ENCODE data around the gene ORC5. TPM values are rescaled to one million over a fixed set of nuclear protein-coding genes. Genes with fewer than 3 reads are reported as not detected.

ORC5 gene
- total and polyA plus RNA-seq, 10 donors: 7.8 to 28.4 (median 18.2) TPM

GRCh38 chr7:104126411-104126841 is 81.4 kb downstream of the ORC5 start:
- intact Hi-C loops (cut with DNase I; ENCODE audit: low total_unique reads): no loop called here
- no peak for DNase-seq
- Histone ChIP-seq H3K9me3 (peaks cover 0 to 7% (median 0%) of the 10 kb centered on the region in 8 donors), H3K27me3 (replicated peaks in 1 of 7) (no peaks in the 10 kb centered on the region), H3K27ac (no peak overlapping the region), H3K4me3 (no peak overlapping the region), H3K36me3 (peaks cover 2 to 72% (median 37%) of the 10 kb centered on the region in 6 donors), H3K4me1 (no peaks in the 10 kb centered on the region)
- TF ChIP-seq CTCF (IDR thresholded peaks at IDR 0.05 in 8 of 11, conservative IDR thresholded peaks at IDR 0.05 in 3 of 11): no peak
- TF ChIP-seq POLR2A (IDR thresholded peaks at IDR 0.05): no peak
- no peak for TF ChIP-seq POLR2AphosphoS5 (IDR thresholded peaks at IDR 0.05)
- 85 to 90% (median 86%) methylated on average over 4 of the region's 4 CpGs for WGBS, 5 donors

- Histone ChIP-seq H3K27ac (no peak overlapping the region), H3K27me3 (replicated peaks in 1 of 7) (no peaks in the 10 kb centered on the region), H3K4me3 (no peak overlapping the region), H3K4me1 (no peaks in the 10 kb centered on the region), H3K9me3 (peaks cover 0 to 14% (median 3%) of the 10 kb centered on the region in 8 donors), H3K36me3 (peaks cover under 1 to 57% (median 29%) of the 10 kb centered on the region in 6 donors)
- WGBS, 5 donors: 85 to 96% (median 90%) methylated on average over 4 of the region's 4 CpGs
- intact Hi-C loops (cut with DNase I; ENCODE audit: low total_unique reads): no loop called here
- no peak for TF ChIP-seq CTCF (IDR thresholded peaks at IDR 0.05 in 8 of 11, conservative IDR thresholded peaks at IDR 0.05 in 3 of 11)
- no peak for TF ChIP-seq POLR2AphosphoS5 (IDR thresholded peaks at IDR 0.05)
- TF ChIP-seq POLR2A (IDR thresholded peaks at IDR 0.05): no peak
- DNase-seq: no peak
Observed at GRCh38 chr7:104124893-104125477, 82.8 kb downstream of the ORC5 start.

GRCh38 chr7:104124469-104124868 is 83.3 kb downstream of the ORC5 start:
- H3K27me3 ChIP-seq (replicated peaks in 1 of 7): no peaks in the 10 kb centered on the region
- H3K36me3 ChIP-seq: peaks cover 0 to 52% (median 27%) of the 10 kb centered on the region in 6 donors
- WGBS, 5 donors: 93 to 99% (median 96%) methylated on average over 3 of the region's 3 CpGs
- intact Hi-C loops (cut with DNase I; ENCODE audit: low total_unique reads): no loop called here
- no peak overlapping the region for H3K4me3 ChIP-seq
- H3K27ac ChIP-seq: no peak overlapping the region
- TF ChIP-seq POLR2AphosphoS5 (IDR thresholded peaks at IDR 0.05) (no peak), POLR2A (IDR thresholded peaks at IDR 0.05) (no peak), CTCF (IDR thresholded peaks at IDR 0.05 in 8 of 11, conservative IDR thresholded peaks at IDR 0.05 in 3 of 11) (no peak)
- H3K9me3 ChIP-seq: peaks cover 0 to 14% (median 3%) of the 10 kb centered on the region in 8 donors
- no peak for DNase-seq
- no peaks in the 10 kb centered on the region for H3K4me1 ChIP-seq

- peaks cover 0 to 14% (median 3%) of the 10 kb centered on the region in 8 donors for H3K9me3 ChIP-seq
- no peak for DNase-seq
- H3K27me3 ChIP-seq (replicated peaks in 1 of 7): no peaks in the 10 kb centered on the region
- intact Hi-C loops (cut with DNase I; ENCODE audit: low total_unique reads): no loop called here
- peaks cover 0 to 45% (median 24%) of the 10 kb centered on the region in 6 donors for H3K36me3 ChIP-seq
- H3K4me3 ChIP-seq: no peak overlapping the region
- WGBS, 5 donors: 89 to 97% (median 92%) methylated on average over 3 of the region's 3 CpGs
- no peaks in the 10 kb centered on the region for H3K4me1 ChIP-seq
- no peak for TF ChIP-seq POLR2AphosphoS5 (IDR thresholded peaks at IDR 0.05)
- no peak for TF ChIP-seq POLR2A (IDR thresholded peaks at IDR 0.05)
- TF ChIP-seq CTCF (IDR thresholded peaks at IDR 0.05 in 8 of 11, conservative IDR thresholded peaks at IDR 0.05 in 3 of 11): no peak
- H3K27ac ChIP-seq: no peak overlapping the region
Observed at GRCh38 chr7:104123786-104124185, 84.0 kb downstream of the ORC5 start.
